ENCODE measurements around the gene LRSAM1.

- TF ChIP-seq, protein P1, sequence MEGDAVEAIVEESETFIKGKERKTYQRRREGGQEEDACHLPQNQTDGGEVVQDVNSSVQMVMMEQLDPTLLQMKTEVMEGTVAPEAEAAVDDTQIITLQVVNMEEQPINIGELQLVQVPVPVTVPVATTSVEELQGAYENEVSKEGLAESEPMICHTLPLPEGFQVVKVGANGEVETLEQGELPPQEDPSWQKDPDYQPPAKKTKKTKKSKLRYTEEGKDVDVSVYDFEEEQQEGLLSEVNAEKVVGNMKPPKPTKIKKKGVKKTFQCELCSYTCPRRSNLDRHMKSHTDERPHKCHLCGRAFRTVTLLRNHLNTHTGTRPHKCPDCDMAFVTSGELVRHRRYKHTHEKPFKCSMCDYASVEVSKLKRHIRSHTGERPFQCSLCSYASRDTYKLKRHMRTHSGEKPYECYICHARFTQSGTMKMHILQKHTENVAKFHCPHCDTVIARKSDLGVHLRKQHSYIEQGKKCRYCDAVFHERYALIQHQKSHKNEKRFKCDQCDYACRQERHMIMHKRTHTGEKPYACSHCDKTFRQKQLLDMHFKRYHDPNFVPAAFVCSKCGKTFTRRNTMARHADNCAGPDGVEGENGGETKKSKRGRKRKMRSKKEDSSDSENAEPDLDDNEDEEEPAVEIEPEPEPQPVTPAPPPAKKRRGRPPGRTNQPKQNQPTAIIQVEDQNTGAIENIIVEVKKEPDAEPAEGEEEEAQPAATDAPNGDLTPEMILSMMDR (IDR thresholded peaks at IDR 0.05) = no peak
- TF ChIP-seq POLR2A (IDR thresholded peaks at IDR 0.05) = no peak
These were observed 84.1 kb downstream of the LRSAM1 start for GRCh38 chr9:127535396-127535795.
